Measurements from ENCODE around the gene PNPLA6.
A peak's percentile ranks its signal among the peaks of the same experiment; 100 is the strongest.

Gene PNPLA6

DNA sequence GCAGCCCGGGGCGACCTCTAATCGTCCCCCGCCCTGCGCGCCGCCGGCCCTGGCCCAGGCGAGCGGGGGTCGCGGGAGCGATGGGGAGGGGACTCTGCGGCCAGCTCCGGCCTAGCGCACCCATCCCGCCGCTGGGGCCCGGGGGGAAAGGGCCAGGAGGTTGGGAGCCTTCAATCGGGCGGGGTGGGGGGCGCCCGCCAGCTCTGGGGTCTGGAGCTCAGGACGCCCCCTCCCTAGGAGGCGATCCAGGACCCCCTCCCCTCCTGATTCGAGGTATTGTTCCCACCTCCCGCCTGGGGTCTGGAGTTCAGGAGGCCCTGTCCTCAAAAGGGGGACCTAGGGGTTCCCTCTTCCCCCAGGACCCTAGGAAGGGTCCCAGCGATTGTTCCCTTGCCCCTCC is 19.2 kb upstream of the PNPLA6 start:
- Histone ChIP-seq H3K27me3 (peaks cover 72% of the 10 kb centered on the region), H3K27ac (no peak overlapping the region), H3K9me3 (no peaks in the 10 kb centered on the region), H3K4me3 (ENCODE audit: low read depth in 1 of 2, low read length in 1 of 2) (no peak overlapping the region), H3K36me3 (no peaks in the 10 kb centered on the region), H3K4me1 (ENCODE audit: control insufficient read depth in 1 of 2, insufficient read depth in 1 of 2, low read depth in 1 of 2, low read length in 1 of 2) (peaks cover 0 to 3% of the 10 kb centered on the region in 2 experiments)
- TF ChIP-seq, protein P1, sequence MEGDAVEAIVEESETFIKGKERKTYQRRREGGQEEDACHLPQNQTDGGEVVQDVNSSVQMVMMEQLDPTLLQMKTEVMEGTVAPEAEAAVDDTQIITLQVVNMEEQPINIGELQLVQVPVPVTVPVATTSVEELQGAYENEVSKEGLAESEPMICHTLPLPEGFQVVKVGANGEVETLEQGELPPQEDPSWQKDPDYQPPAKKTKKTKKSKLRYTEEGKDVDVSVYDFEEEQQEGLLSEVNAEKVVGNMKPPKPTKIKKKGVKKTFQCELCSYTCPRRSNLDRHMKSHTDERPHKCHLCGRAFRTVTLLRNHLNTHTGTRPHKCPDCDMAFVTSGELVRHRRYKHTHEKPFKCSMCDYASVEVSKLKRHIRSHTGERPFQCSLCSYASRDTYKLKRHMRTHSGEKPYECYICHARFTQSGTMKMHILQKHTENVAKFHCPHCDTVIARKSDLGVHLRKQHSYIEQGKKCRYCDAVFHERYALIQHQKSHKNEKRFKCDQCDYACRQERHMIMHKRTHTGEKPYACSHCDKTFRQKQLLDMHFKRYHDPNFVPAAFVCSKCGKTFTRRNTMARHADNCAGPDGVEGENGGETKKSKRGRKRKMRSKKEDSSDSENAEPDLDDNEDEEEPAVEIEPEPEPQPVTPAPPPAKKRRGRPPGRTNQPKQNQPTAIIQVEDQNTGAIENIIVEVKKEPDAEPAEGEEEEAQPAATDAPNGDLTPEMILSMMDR (IDR thresholded peaks at IDR 0.05): no peak

DNA sequence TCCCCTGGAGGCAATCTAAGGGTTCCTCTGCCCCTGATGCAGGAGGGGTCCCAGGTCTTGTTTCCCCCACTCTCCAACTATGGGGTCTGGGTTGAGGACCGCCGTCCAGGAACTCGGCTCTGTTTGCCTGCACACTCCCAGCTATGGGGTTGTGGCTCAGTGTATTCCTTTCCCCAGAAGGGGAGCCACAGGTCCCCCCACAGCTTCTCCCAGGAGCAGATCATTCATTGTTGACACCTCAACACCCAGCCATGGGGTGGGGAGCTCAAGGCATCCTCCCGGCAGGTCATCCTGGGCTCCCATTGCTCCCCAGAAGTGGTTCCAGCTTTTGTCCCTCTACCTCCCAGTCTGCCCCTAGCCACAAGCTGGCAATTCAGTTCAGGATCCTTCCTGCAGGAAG is 18.6 kb upstream of the PNPLA6 start:
- no peaks in the 10 kb centered on the region for H3K9me3 ChIP-seq
- H3K4me3 ChIP-seq (ENCODE audit: low read depth in 1 of 2, low read length in 1 of 2): no peak overlapping the region
- TF ChIP-seq, protein P1 (IDR thresholded peaks at IDR 0.05): no peak
- peaks cover 67% of the 10 kb centered on the region for H3K27me3 ChIP-seq
- H3K27ac ChIP-seq: no peak overlapping the region
- no peaks in the 10 kb centered on the region for H3K36me3 ChIP-seq
- H3K4me1 ChIP-seq (ENCODE audit: control insufficient read depth in 1 of 2, insufficient read depth in 1 of 2, low read depth in 1 of 2, low read length in 1 of 2): peaks cover 2 to 6% of the 10 kb centered on the region in 2 experiments

DNA sequence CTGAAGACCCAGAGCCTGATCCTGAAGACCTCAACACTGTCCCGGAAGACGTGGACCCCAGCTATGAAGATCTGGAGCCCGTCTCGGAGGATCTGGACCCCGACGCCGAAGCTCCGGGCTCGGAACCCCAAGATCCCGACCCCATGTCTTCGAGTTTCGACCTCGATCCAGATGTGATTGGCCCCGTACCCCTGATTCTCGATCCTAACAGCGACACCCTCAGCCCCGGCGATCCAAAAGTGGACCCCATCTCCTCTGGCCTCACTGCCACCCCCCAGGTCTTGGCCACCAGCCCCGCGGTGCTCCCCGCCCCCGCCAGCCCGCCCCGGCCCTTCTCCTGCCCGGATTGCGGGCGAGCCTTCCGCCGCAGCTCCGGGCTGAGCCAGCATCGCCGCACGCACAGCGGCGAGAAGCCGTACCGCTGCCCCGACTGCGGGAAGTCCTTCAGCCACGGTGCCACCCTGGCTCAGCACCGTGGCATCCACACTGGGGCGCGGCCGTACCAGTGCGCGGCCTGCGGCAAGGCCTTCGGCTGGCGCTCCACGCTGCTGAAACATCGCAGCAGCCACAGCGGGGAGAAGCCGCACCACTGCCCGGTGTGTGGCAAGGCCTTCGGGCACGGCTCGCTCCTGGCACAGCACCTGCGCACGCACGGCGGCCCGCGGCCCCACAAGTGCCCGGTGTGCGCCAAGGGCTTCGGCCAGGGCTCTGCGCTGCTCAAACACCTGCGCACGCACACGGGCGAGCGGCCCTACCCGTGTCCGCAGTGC is 16.0 kb upstream of the PNPLA6 start:
- Histone ChIP-seq H3K4me1 (ENCODE audit: control insufficient read depth in 1 of 2, insufficient read depth in 1 of 2, low read depth in 1 of 2, low read length in 1 of 2) (peaks cover 15 to 22% of the 10 kb centered on the region in 2 experiments), H3K27me3 (peaks cover 40% of the 10 kb centered on the region), H3K9me3 (no peaks in the 10 kb centered on the region), H3K36me3 (no peaks in the 10 kb centered on the region), H3K27ac (no peak overlapping the region), H3K4me3 (ENCODE audit: low read depth in 1 of 2, low read length in 1 of 2) (no peak overlapping the region)
- TF ChIP-seq, protein P1 (IDR thresholded peaks at IDR 0.05): no peak

- TF ChIP-seq, protein P1 (IDR thresholded peaks at IDR 0.05): no peak
- no peak overlapping the region for H3K4me3 ChIP-seq (ENCODE audit: low read depth in 1 of 2, low read length in 1 of 2)
- peaks cover 4% of the 10 kb centered on the region for H3K36me3 ChIP-seq
- no peaks in the 10 kb centered on the region for H3K9me3 ChIP-seq
- peaks cover 15 to 22% of the 10 kb centered on the region in 2 experiments for H3K4me1 ChIP-seq (ENCODE audit: control insufficient read depth in 1 of 2, insufficient read depth in 1 of 2, low read depth in 1 of 2, low read length in 1 of 2)
- H3K27ac ChIP-seq: no peak overlapping the region
- H3K27me3 ChIP-seq: peaks cover 32% of the 10 kb centered on the region
Observed at GRCh38 chr19:7520131-7521051, 15.1 kb upstream of the PNPLA6 start.

GRCh38 chr19:7521551-7522071 is 13.9 kb upstream of the PNPLA6 start:
- H3K9me3 ChIP-seq: no peaks in the 10 kb centered on the region
- TF ChIP-seq, protein P1 (IDR thresholded peaks at IDR 0.05): no peak
- peak overlapping the region; percentile 79 for H3K27ac ChIP-seq
- H3K4me1 ChIP-seq (ENCODE audit: control insufficient read depth in 1 of 2, insufficient read depth in 1 of 2, low read depth in 1 of 2, low read length in 1 of 2): peaks cover 15 to 19% of the 10 kb centered on the region in 2 experiments
- H3K36me3 ChIP-seq: peaks cover 10% of the 10 kb centered on the region
- H3K27me3 ChIP-seq: peaks cover 21% of the 10 kb centered on the region
- H3K4me3 ChIP-seq (ENCODE audit: low read depth in 1 of 2, low read length in 1 of 2): peak overlapping the region; percentile 78 to 79

Data from neutrophil (primary cell).